Measurements from ENCODE around the gene RNF212. TPM values are rescaled to one million over a fixed set of nuclear protein-coding genes. Genes with fewer than 3 reads are reported as not detected.

Gene RNF212
- total RNA-seq, 2 experiments from 2014 or later: 3.2 to 3.5 TPM

GRCh38 chr4:1082215-1083182 is 30.9 kb downstream of the RNF212 start:
- H3K27me3 Mint-ChIP-seq: no peaks in the 10 kb centered on the region
- H3K4me3 Mint-ChIP-seq: no peak overlapping the region
- H3K9me3 Mint-ChIP-seq: peaks cover 2% of the 10 kb centered on the region
- ChIA-PET POLR2A (no interaction called here), CTCF (no interaction called here)
- DNase-seq: no peak
- no peaks in the 10 kb centered on the region for H3K36me3 Mint-ChIP-seq (ENCODE audit: low read depth)
- peaks cover 4% of the 10 kb centered on the region for H3K4me1 Mint-ChIP-seq
- H3K27ac Mint-ChIP-seq: no peak overlapping the region

GRCh38 chr4:1081689-1082040 is 31.7 kb downstream of the RNF212 start:
- no peak overlapping the region for H3K4me3 Mint-ChIP-seq
- DNase-seq: no peak
- H3K4me1 Mint-ChIP-seq: peaks cover 4% of the 10 kb centered on the region
- H3K27ac Mint-ChIP-seq: no peak overlapping the region
- no peaks in the 10 kb centered on the region for H3K27me3 Mint-ChIP-seq
- peaks cover 2% of the 10 kb centered on the region for H3K9me3 Mint-ChIP-seq
- CTCF ChIA-PET: no interaction called here
- no peaks in the 10 kb centered on the region for H3K36me3 Mint-ChIP-seq (ENCODE audit: low read depth)
- POLR2A ChIA-PET: no interaction called here

- Mint-ChIP-seq H3K36me3 (ENCODE audit: low read depth) (no peaks in the 10 kb centered on the region), H3K4me1 (peaks cover 4% of the 10 kb centered on the region), H3K9me3 (peaks cover 2% of the 10 kb centered on the region), H3K4me3 (no peak overlapping the region), H3K27ac (no peak overlapping the region), H3K27me3 (no peaks in the 10 kb centered on the region)
- ChIA-PET POLR2A (no interaction called here), CTCF (no interaction called here)
- no peak for DNase-seq
Measured at GRCh38 chr4:1080961-1081688, 32.2 kb downstream of the RNF212 start.

- H3K9me3 Mint-ChIP-seq: peaks cover 2% of the 10 kb centered on the region
- no peak overlapping the region for H3K27ac Mint-ChIP-seq
- H3K4me3 Mint-ChIP-seq: no peak overlapping the region
- POLR2A ChIA-PET: no interaction called here
- peaks cover 4% of the 10 kb centered on the region for H3K4me1 Mint-ChIP-seq
- DNase-seq: no peak
- no peaks in the 10 kb centered on the region for H3K36me3 Mint-ChIP-seq (ENCODE audit: low read depth)
- CTCF ChIA-PET: no interaction called here
- H3K27me3 Mint-ChIP-seq: no peaks in the 10 kb centered on the region
Measured at GRCh38 chr4:1080432-1080831, 32.9 kb downstream of the RNF212 start.

- CTCF ChIA-PET: no interaction called here
- no peak overlapping the region for H3K4me3 Mint-ChIP-seq
- H3K9me3 Mint-ChIP-seq: peaks cover 2% of the 10 kb centered on the region
- H3K36me3 Mint-ChIP-seq (ENCODE audit: low read depth): no peaks in the 10 kb centered on the region
- H3K27ac Mint-ChIP-seq: no peak overlapping the region
- DNase-seq: no peak
- H3K27me3 Mint-ChIP-seq: no peaks in the 10 kb centered on the region
- H3K4me1 Mint-ChIP-seq: peaks cover 4% of the 10 kb centered on the region
- POLR2A ChIA-PET: no interaction called here
Measured at GRCh38 chr4:1079711-1080265, 33.6 kb downstream of the RNF212 start.

- POLR2A ChIA-PET: no interaction called here
- DNase-seq: no peak
Measured at GRCh38 chr4:1078490-1078889, 34.9 kb downstream of the RNF212 start.

GRCh38 chr4:1077711-1078477 is 35.5 kb downstream of the RNF212 start:
- peaks cover 2% of the 10 kb centered on the region for H3K27me3 Mint-ChIP-seq
- H3K4me3 Mint-ChIP-seq: no peak overlapping the region
- ChIA-PET POLR2A (no interaction called here), CTCF (no interaction called here)
- H3K4me1 Mint-ChIP-seq: peaks cover 6% of the 10 kb centered on the region
- no peaks in the 10 kb centered on the region for H3K36me3 Mint-ChIP-seq (ENCODE audit: low read depth)
- H3K9me3 Mint-ChIP-seq: peaks cover 2% of the 10 kb centered on the region
- no peak overlapping the region for H3K27ac Mint-ChIP-seq
- no peak for DNase-seq

More at GRCh38 chr4:1078490-1078889, 34.9 kb downstream of the RNF212 start:
- Mint-ChIP-seq H3K9me3 (peaks cover 2% of the 10 kb centered on the region), H3K36me3 (ENCODE audit: low read depth) (no peaks in the 10 kb centered on the region), H3K4me1 (peaks cover 4% of the 10 kb centered on the region), H3K27me3 (no peaks in the 10 kb centered on the region), H3K4me3 (no peak overlapping the region), H3K27ac (no peak overlapping the region)
- CTCF ChIA-PET: no interaction called here

GRCh38 chr4:1075809-1076699 is 37.3 kb downstream of the RNF212 start:
- peaks cover 9% of the 10 kb centered on the region for H3K4me1 Mint-ChIP-seq
- DNase-seq: no peak
- POLR2A ChIA-PET: no interaction called here
- H3K27ac Mint-ChIP-seq: no peak overlapping the region
- CTCF ChIA-PET: no interaction called here
- peaks cover 12% of the 10 kb centered on the region for H3K27me3 Mint-ChIP-seq
- no peaks in the 10 kb centered on the region for H3K36me3 Mint-ChIP-seq (ENCODE audit: low read depth)
- peaks cover 2% of the 10 kb centered on the region for H3K9me3 Mint-ChIP-seq
- no peak overlapping the region for H3K4me3 Mint-ChIP-seq

- Mint-ChIP-seq H3K27me3 (peaks cover 12% of the 10 kb centered on the region), H3K4me1 (peaks cover 9% of the 10 kb centered on the region), H3K9me3 (peaks cover 2% of the 10 kb centered on the region), H3K36me3 (ENCODE audit: low read depth) (no peaks in the 10 kb centered on the region), H3K4me3 (no peak overlapping the region), H3K27ac (no peak overlapping the region)
- DNase-seq: no peak
- ChIA-PET POLR2A (no interaction called here), CTCF (no interaction called here)
Measured at GRCh38 chr4:1075225-1075624, 38.1 kb downstream of the RNF212 start.

- POLR2A ChIA-PET: no interaction called here
- H3K9me3 Mint-ChIP-seq: no peaks in the 10 kb centered on the region
- no peak overlapping the region for H3K27ac Mint-ChIP-seq
- peaks cover 15% of the 10 kb centered on the region for H3K27me3 Mint-ChIP-seq
- no peak for DNase-seq
- peaks cover 9% of the 10 kb centered on the region for H3K4me1 Mint-ChIP-seq
- H3K4me3 Mint-ChIP-seq: no peak overlapping the region
- CTCF ChIA-PET: interaction anchor here (1.3 kb wide), 1 partner anchor 10 kb away, joined by 3 read pairs; no protein-coding TSS in a partner anchor
- no peaks in the 10 kb centered on the region for H3K36me3 Mint-ChIP-seq (ENCODE audit: low read depth)
Measured at GRCh38 chr4:1074077-1074476, 39.3 kb downstream of the RNF212 start.

GRCh38 chr4:1072830-1073446 is 40.4 kb downstream of the RNF212 start:
- ChIA-PET CTCF (no interaction called here), POLR2A (no interaction called here)
- Mint-ChIP-seq H3K36me3 (ENCODE audit: low read depth) (no peaks in the 10 kb centered on the region), H3K9me3 (no peaks in the 10 kb centered on the region), H3K4me3 (no peak overlapping the region), H3K27ac (no peak overlapping the region), H3K4me1 (peaks cover 9% of the 10 kb centered on the region), H3K27me3 (peaks cover 21% of the 10 kb centered on the region)
- peak; percentile 65 for DNase-seq

- no peaks in the 10 kb centered on the region for H3K36me3 Mint-ChIP-seq (ENCODE audit: low read depth)
- no peak overlapping the region for H3K4me3 Mint-ChIP-seq
- no peak overlapping the region for H3K27ac Mint-ChIP-seq
- no peak for DNase-seq
- ChIA-PET CTCF (interaction anchor here (0.6 kb wide), 1 partner anchor 245 kb away, joined by 4 read pairs; no protein-coding TSS in a partner anchor), POLR2A (no interaction called here)
- H3K4me1 Mint-ChIP-seq: peaks cover 9% of the 10 kb centered on the region
- peaks cover 31% of the 10 kb centered on the region for H3K27me3 Mint-ChIP-seq
- no peaks in the 10 kb centered on the region for H3K9me3 Mint-ChIP-seq
Measured at GRCh38 chr4:1069394-1069793, 44.0 kb downstream of the RNF212 start.

Measured in activated CD4-positive, alpha-beta T cell treated with anti-CD3 and anti-CD28 coated beads, Interleukin-2, amount 10 ng/mL, durations not matched to agents 7 days and 5 days (primary cell).